Measurements from ENCODE around the gene CSMD2.
"Not testable (repeated sequence)": the region's sequence is repeated elsewhere in the genome, so short reads cannot be mapped to it uniquely, and the experiment has no call there.

Gene CSMD2

GRCh38 chr1:34164771-34165391 is at the start of gene CSMD2:
Gene CSMD2, minus strand, starts transcription at chr1:34165230. Its CDS starts 133 bp downstream, at chr1:34165097.
- no peak for DNase-seq (ENCODE audit: low read depth)

GRCh38 chr1:34213956-34214355 is 48.9 kb upstream of the CSMD2 start:
- DNase-seq (ENCODE audit: low read depth): no peak

DNA sequence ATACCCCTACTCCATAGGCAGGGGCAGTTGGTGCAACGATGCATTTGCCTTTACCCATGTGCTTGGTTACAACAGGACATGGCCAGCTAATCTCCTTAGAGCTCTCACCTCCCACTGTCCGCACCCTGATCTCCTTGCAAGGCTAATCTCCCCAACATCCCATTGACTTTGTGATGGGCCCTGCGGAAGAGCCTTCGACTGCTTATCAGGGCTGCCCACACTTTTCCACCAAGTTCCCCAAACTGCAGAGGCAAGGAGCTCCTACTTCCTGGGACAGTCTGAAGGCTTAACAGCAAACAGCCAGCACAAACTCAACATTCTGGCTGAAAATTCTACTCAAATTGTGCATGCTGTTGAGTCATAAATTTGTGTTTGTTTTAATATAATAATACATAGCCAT is 47.6 kb upstream of the CSMD2 start:
- DNase-seq (ENCODE audit: low read depth): no peak

DNA sequence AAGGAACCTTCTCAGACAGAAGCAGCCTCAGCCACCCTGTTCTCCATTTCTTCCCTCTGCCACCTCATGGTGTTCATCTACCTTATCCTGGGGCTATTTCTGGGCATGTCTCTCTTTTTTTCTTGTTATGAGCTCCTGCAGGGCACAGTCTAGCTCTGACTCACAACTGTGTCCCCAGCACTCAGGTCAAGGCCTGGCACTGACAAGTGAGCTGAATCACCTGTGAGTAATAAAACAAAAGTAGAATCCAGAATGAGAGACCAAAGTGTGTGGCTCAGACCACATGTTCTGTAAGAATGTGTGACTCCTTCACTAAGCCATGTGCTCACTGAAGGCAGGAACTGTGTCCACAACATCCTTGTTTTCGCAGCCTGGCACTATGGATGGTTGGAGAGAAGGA is 34.9 kb upstream of the CSMD2 start:
- no peak for DNase-seq (ENCODE audit: low read depth)

GRCh38 chr1:34192621-34193020 is 27.6 kb upstream of the CSMD2 start:
- no peak for DNase-seq (ENCODE audit: low read depth)

DNA sequence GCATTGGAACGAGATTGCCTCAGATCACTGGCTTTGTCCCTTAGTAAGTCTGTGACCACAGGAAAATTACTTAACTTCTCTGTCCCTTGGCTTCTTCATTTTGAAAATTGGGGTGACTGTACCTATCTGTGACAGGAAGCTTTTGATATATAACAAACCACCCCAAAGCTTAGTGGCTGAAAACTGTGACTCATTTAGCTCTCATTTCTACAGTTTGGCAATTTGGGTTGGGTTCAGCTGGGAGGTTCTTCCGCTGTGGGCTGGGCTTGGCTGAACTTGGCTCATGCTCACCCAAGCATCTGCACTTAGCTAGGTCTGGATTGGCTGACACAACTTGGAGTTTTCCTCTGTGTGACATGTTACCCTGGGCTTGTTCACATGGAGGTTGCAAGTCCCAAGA is 25.7 kb upstream of the CSMD2 start:
- DNase-seq (ENCODE audit: low read depth): no peak

DNA sequence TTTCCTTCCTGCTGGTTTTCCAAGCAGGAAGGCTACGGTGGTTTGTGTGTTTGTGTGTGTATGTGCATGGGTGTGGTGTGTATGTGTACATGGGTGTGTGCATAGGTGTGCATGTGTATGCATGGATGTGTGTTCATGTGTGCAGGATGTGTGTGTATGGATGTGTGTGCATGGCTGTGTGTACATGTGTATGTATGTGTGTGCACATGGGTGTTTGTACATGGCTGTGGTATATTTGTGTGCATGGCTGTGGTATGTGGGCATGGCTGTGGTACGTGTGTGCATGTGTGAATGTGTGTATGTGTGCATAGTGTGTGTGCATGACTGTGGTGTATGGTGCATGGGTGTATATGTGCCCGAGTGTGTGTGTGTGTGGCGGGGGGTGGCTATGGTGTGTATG is 24.0 kb upstream of the CSMD2 start:
- no peak for DNase-seq (ENCODE audit: low read depth)

DNA sequence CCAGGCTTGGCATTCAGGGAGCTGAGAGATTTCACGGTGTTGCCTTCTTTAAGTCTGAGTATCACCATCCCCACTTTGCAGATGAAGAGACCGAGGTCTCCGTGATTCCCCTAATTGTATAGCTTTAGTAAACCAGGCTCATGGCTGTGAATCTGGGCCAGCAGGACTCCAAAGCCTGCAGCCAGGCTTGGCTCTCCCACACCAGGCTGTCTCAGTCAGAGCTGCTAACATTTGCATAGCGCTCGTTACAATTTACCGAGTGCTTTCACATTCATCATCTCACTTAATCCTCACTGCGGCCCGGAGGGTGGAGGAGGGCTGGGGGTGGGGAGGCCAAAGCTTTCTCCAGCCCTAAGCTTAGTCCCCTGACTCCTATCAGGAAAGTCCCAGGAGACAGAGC is 23.4 kb upstream of the CSMD2 start:
- DNase-seq (ENCODE audit: low read depth): no peak

GRCh38 chr1:34186741-34187494 is 21.9 kb upstream of the CSMD2 start:
- DNase-seq (ENCODE audit: low read depth): no peak

DNA sequence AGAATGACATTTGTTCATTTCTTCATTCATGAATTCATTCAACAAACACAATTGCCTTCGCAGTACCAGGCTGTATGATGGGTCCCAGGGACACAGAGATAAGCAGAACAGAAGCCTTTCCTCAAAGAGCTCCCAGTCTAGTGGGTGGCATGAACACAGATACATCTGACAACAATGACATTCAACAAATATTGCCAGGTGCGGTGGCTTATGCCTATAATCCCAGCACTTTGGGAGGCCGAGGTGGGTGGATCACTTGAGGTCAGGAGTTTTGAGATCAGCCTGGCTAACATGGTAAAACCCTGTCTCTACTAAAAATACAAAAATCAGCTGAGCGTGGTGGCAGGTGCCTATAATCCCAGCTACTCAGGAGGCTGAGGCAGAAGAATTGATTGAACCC is 18.4 kb upstream of the CSMD2 start:
- not testable (repeated sequence) for DNase-seq (ENCODE audit: low read depth)

GRCh38 chr1:34178072-34178471 is 13.0 kb upstream of the CSMD2 start:
- DNase-seq (ENCODE audit: low read depth): no peak

DNA sequence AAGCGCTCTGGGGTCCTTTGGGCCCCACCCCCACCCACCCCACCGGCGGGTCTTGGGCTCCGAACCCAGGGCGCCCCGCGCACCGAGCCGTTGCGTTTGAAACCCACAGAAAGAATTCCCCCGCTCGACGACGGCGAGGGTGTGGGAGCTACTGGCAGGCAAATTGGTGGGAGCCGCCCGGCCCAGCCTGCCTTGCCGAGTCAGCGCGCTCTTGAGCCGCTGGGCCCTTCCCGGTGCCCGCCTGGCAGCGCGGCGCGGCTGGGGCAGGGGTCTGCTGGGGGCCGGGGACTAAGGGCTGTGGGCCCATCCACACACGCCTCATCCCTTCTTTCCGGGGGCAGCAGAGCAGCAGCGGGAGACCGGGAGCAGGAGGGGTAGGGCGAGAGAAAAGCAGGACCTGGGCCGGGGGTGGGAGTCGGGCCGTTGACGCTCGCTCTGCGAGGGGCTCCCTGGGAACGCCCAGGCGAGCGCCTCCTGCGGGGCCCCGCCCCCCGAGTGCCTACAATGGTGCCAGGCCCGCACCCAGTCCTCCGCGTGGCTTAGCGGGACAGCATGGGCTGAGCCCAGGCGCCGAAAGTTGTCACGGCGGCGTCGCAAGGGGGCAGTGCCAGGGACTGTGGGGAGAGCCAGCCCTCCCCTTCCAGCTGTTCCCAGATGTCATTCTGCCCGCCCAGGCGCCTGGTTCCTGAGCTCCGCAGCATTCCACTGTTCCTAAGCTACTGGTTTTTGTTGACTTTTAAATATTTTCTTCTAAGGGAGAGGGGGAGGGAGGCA is 12.0 kb upstream of the CSMD2 start, which contains the start of gene C1orf94:
Gene C1orf94, plus strand, starts transcription at position 78 of the 774 bp plus-strand sequence. CDS start 883 bp downstream, outside the sequence.
- no peak for DNase-seq (ENCODE audit: low read depth)

GRCh38 chr1:34175744-34176143 is 10.7 kb upstream of the CSMD2 start:
- no peak for DNase-seq (ENCODE audit: low read depth)

- DNase-seq (ENCODE audit: low read depth): no peak
Measured at GRCh38 chr1:34167389-34167788, 2.4 kb upstream of the CSMD2 start.

- no peak for DNase-seq (ENCODE audit: low read depth)
Measured at GRCh38 chr1:34166625-34167361, 1.8 kb upstream of the CSMD2 start.

GRCh38 chr1:34166191-34166624 is 1.2 kb upstream of the CSMD2 start:
- no peak for DNase-seq (ENCODE audit: low read depth)

- no peak for DNase-seq (ENCODE audit: low read depth)
Measured at GRCh38 chr1:34165422-34165921, 442 bp upstream of the CSMD2 start.

DNA sequence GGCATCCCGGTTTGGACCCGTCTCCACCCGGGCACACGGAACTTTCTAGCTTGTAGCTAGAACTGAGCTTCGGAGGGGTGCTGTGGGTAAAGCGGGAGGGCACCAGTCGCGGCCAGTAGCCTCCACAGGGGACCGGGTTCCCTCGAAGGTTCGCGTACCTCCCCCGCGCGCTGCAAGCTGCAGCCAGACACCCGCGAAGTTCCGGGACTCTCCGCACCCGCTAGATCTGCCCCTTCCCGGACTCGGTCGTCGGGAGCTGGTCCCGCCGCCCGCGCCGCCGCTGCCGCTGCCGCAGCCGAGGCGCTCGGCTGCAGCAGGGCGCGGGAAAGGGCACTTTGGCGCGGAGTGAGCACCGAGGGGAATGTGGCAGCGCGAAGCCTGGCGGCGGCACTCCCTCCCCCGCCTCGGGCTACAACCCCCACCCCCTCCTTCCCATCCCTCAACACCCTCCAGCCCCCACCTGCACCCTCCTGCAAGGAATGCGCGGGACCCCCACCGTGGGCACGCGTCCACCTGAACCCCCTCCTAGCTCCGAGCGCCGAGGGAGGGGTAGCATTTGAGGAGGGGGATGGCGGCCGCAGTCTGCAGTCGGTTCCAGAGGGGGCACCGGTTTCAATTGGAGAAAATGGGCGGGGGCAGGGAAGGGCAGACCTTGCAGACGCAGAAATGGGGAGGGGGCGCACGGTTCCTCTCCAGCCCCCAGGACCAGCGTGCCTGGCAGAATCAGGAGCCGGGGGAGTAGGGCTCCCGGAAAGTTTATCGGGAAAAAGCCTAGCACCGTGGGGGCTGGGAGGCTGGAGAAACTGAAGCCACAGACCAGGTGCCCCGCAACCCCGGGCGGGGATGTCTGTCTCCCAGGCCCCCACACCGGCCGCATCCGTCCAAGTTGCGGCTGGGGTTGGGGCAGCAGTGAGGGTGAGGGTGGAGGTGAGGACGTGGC is 968 bp downstream of the CSMD2 start:
- DNase-seq (ENCODE audit: low read depth): no peak

DNA sequence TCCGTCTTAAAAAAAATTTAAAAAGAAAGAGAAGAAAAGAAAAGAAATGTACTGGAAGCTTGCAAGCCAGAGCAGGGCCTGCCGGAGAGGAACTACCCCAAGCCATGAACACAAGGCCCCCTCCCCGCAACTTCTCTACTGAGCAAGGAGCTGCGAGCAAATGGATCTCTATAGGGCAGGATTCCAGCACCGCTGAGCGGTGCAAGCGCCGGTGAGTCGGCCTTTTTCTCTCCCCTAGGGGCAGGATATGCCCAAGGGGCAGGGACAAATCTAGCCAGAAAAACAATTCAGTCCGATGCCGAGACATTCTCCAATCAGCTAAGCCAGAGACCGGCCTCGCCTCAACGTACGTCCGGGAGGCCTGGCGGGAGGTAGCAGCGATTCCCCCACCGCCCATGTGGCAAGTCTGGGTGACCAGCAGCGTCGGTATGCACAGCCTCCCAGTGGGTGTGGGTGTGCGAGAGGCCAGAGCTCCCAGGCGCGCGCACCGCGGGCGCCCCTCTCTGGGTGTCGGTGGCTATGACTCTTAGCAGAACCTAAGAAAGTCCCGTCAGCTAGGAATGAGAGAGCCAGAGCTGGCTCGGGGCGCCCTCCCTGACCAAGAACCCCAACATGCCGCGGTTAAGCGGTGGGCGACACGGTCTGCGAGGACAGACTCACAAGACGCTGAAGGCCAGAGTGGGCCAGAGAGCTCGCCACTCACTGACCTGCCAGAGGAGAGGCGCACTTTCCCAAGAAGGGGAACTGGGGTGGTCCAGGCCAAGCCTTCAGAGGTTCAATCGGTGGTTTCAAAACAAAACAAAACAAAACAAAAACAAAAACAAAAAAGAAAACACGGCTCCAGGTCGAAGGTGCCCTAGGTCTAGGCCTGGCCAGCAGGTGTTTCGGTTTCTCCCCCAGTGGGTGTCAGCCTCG is 1.9 kb downstream of the CSMD2 start:
- DNase-seq (ENCODE audit: low read depth): no peak

GRCh38 chr1:34156739-34157138 is 8.3 kb downstream of the CSMD2 start:
- no peak for DNase-seq (ENCODE audit: low read depth)
